Measurements from ENCODE around the gene MPP4. TPM values are rescaled to one million over a fixed set of nuclear protein-coding genes. Genes with fewer than 3 reads are reported as not detected.

MPP4 gene
- total RNA-seq, 1 donor, result 1.1 TPM

GRCh38 chr2:201597397-201597796, 101.0 kb downstream of the MPP4 start:
- no peaks in the 10 kb centered on the region for H3K4me1 ChIP-seq (ENCODE audit: insufficient read depth, low read length)
- H3K27ac ChIP-seq (ENCODE audit: low read depth, low read length), result no peak overlapping the region
- H3K4me3 ChIP-seq (ENCODE audit: insufficient read depth, low read length), result no peak overlapping the region
- no peak overlapping the region for H2AFZ ChIP-seq (ENCODE audit: low read length)
- no peaks in the 10 kb centered on the region for H3K9me3 ChIP-seq (ENCODE audit: low read depth, low read length)
- DNase-seq (ENCODE audit: insufficient read length, low spot score, missing footprints), result no peak
- no peaks in the 10 kb centered on the region for H4K20me1 ChIP-seq (ENCODE audit: insufficient read depth, low read length)
- no peak for TF ChIP-seq CTCF (IDR thresholded peaks at IDR 0.05; ENCODE audit: extremely low read depth, low read depth, low read length)
- H3K4me2 ChIP-seq (ENCODE audit: insufficient read depth, low read length), result no peak overlapping the region
- no peaks in the 10 kb centered on the region for H3K79me2 ChIP-seq (ENCODE audit: insufficient read depth, low read length)
- no peaks in the 10 kb centered on the region for H3K36me3 ChIP-seq (ENCODE audit: insufficient read depth, low read length)
- H3K27me3 ChIP-seq (ENCODE audit: insufficient read depth, low read length), result no peaks in the 10 kb centered on the region

Small RNAs within 50 kb of the gene (small RNA-seq; reads per million reads assigned to genes)
- not detected for gene RNU6-651P

Other genes starting within 250 kb of the MPP4 start
- 56.8 and 66.3 TPM in 2 replicates for gene TRAK2, start 247.2 kb downstream of the MPP4 start, total RNA-seq
- 43.1 and 55.7 TPM in 2 replicates for gene STRADB, start 246.9 kb downstream of the MPP4 start, total RNA-seq
- gene TMEM237, start 55.1 kb downstream of the MPP4 start, total RNA-seq, result 43.6 and 49.6 TPM in 2 replicates
- 38.9 and 39.1 TPM in 2 replicates for gene ALS2, start 82.3 kb upstream of the MPP4 start, total RNA-seq
- gene CDK15, start 107.9 kb upstream of the MPP4 start, total RNA-seq, result 4.7 and 5.3 TPM in 2 replicates

Measured in osteoblast (primary cell).